Stimulated activated CD4-positive, alpha-beta T cell treated with anti-CD3 and anti-CD28 coated beads, Interleukin-4, amount 100 ng/mL, for 24 hours (primary cell): ENCODE measurements around the gene NCAPD3.
A peak's percentile ranks its signal among the peaks of the same experiment; 100 is the strongest.

ENCODE experiments used
- DNase-seq: peaks from one replicate; pipeline ENCODE4 v3.0.0-alpha.2; 2020

Gene NCAPD3

DNA sequence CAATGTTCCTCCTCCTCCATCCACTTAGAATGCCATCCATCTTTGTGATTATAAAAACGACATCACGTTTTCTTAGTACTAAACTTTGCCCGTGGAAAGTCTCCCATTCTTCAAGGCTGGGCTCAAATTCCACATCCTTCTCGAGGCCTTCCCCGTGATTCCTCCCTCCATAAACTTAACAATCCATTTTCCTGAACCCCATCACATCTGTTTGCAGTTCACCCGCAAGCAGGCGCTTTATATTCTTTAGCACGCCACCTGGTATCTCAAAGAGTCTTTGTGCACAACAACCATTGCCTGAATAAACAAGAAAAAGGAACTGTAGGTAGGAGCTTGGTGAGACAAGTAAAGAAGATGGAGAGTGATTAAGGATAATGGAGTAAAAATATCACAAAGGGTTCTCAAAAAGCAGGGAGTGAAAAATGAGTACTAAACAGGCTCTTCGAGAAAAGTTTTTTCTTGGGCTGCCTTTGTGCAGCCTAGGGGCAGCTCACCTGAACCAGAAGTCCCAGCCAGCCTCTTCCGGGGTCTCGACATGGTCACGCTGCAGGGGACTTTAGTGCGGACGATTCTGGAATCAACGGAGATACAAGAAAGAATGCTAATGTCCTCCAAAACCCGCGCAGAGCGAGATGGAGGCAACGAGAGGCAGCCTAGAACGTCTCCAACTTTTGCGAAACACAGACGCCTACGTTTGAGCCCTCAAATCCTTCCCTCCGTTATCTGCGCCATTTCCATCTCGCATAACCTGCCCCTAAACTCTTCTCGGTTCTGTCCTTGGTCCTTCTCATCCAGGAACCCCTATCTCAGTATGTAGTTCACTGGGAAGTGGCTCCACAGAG, 28.8 kb upstream of the NCAPD3 start:
- peak; percentile 40 for DNase-seq

DNA sequence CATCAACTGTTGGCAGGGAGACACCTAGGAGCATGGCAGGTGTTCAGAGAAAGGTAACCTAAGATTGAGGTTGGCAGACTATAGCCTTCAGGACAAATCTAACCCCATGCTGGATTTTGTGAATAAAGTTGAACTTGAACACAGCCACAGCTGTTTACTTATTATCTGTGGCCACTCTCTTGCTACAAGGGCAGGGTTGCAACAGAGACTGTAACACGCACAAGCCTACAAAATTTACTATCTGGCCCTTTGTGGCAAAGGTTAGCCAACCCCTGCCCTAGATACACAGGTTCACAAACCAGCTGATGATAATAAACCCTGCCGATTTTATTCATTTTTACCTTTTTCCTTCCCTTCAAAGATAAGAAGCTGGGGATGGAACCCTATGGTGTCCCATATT, 26.9 kb upstream of the NCAPD3 start:
- no peak for DNase-seq

DNA sequence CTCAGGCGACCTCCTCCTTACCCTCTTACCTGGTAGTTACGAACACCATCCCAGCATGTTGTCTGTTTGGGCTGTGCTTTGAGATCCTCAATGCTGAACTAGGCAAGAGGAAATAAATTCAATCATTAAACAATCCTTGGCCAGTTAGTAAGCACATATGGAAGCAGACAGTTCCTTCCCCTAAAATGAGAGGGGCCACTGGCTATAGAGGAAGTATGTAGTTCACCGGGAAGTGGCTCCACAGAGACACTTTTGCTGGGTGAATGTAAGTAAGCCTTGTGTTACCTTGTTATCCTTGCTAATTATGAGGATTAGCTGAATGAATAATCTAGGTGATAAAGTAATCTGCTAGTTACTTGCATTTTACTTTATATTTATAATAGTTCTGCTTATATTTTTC, 26.5 kb upstream of the NCAPD3 start:
- DNase-seq, result no peak

DNA sequence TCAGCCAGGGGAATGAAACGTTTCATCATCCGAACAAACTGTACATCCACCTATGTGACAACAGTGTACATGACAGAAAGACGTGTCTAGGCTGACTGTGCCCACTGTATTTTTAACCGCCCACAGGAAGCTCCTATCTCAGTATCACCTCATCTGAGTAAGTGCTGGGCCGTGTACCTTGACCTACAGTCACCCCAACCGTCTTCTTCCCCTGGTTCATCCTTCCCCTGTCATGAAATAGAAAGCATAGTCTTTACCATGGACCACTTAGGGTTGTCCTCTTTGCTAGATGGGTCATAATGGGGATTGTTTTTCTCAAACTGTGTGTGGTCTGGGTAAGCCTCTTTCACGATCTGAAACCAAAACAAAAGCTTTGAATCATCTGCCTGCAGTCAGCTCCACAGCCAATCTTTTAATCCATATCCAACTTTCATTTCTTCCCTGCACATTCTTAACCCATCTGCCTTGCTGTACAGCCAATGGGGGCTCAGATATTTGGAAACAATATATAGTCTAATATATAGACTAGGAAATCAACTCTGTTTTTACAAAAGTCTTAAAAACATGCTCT, 25.2 kb upstream of the NCAPD3 start:
- DNase-seq, result no peak

DNA sequence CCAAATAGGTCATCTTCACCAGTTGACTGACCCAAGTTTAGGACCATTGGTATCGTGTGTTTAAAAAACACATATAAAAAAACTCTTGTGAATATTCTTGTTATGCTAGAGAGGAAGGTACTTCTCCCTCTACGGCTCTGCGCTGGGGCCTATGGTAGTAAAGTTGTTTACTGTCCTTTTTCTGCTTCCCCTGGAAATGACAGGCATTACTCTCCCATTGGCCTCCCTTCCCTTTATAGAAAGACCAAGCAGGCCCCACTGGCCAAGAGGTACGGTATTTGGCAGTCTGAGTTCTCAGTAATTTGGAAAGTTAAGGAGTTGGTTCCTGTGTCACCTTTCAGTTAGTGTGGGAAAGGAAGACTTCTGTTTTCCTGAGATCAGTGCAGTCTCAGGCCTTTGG, 22.9 kb upstream of the NCAPD3 start:
- no peak for DNase-seq

DNA sequence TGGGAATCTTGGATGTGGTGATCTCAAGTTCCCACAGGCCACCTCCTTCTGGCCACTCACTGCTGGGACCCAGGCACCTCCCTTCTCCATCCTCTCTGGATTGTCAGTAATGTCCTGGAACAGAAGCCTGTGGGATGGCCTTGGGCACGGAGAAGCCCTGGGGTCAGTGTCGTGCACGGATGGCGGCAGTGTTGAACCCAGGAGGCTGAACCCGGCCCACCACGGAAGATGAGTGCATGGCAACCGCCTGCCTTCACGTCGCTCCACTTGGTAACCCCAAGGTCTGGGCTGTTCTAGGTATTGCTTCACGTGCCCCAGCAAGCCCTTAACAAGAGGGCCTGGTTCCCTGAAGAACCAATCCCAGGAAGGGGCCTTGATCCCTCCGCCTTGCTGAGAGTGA, 22.3 kb upstream of the NCAPD3 start:
- no peak for DNase-seq

DNA sequence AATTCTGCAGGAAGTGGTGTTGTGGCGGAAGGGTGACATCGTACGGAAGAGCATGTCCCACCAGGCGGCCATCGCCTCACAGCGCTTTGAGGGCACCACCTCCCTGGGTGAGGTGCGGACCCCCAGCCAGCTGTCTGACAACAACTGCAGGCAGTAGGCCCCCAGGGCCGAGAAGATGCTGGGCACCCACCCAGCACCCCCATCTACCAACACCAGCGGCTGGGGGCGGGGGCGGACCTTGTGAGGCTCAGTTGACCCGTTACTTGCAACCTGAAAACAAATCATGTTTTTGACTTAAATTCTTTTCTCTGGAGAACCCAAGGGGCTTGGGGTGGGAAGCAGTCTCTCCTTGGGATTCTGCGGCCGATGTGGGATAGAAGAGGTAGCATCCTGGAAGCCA, 21.7 kb upstream of the NCAPD3 start:
- no peak for DNase-seq

DNA sequence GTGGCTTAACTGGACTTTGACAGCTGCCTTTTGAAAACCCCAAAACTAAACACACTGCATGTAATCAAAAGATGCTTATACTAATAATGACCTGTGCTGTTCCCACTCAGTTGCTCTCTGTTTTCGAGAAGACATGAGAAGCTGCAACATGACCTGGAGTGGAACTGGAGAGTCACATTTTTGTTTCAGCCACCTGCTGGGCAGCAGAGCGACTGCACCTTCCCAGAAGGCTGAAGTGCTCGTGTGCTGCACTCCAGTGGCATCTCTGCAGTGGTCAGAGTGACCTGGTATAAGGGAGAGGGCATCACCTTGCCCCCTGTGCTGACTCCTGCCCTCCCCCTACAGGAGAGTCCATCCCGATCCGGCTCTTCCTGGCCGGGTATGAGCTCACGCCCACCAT, 20.8 kb upstream of the NCAPD3 start:
- DNase-seq, result no peak

DNA sequence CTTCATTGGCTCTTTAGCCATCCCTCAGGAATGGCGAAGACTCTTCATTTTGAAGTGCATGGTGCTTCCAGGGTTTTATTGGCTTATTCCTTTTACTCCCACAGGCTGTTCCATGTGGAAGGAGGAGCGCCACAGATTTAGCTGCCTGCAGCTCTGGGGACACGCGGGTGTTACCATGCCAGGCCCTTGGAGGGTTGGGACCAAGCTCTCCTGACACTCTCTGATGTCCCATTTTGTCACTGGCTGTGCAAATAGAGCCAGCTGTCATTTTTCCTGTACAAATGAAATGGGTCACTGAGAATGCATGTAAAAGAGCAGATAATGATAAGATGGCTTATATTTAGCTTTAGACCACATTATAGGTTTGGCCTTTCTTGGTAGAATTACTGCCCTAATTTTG, 20.1 kb upstream of the NCAPD3 start:
- DNase-seq, result no peak

DNA sequence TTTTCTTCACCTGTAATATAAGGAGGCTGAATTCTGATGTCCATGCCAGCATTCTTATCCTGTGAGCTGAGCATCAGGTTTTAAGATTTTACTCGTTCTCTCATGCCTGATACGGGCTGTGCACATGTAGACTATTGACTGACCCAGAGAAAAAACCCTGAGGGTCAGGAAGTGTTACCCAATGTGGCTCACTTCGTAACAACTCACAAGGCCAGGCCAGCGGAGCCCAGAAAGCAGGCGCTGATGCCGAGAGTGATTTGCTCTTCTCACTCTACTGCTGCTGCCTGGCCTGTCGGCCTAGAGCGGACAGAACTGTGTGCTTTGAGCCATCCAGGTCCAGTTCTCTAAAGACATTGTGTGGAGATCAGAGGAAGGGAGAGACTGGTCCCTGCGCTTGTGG, 18.6 kb upstream of the NCAPD3 start:
- DNase-seq, result no peak

DNA sequence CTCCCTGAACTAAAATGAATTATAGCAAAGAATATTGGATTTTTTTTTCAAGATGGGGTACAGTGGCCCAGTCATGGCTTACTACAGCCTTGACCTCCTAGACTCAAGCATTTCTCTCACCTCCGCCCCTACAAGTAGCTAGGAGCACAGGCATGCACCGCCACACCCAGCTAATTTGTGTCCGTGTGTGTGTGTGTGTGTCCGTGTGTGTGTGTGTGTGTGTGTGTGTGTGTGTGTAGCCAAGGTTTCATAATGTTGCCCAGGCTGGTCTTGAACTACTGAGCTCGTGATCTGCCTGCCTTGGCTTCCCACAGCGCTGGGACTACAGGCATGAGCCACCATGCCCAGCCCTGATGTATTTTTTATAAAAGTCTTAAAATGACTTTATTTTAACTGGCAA, 16.8 kb upstream of the NCAPD3 start:
- DNase-seq, result no peak

DNA sequence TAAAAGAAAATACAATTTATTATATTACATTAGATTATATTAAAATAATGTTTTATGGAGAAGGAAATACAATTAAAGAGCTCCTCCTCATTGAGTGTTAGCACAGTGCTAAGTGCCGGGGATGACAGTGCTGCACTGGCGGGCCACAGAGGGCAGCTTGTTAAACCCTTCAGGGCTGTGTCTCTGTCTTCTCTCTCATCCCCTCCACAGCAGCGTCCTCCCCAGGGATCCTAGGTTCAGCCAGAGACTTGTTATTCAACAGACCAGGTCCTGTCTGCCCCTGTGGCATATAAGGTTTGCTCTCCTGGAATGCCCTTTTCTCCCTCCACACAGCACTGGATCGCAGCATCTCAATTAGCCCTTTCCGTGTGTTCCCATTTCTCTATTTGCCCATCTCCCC, 15.2 kb upstream of the NCAPD3 start:
- DNase-seq, result no peak

DNA sequence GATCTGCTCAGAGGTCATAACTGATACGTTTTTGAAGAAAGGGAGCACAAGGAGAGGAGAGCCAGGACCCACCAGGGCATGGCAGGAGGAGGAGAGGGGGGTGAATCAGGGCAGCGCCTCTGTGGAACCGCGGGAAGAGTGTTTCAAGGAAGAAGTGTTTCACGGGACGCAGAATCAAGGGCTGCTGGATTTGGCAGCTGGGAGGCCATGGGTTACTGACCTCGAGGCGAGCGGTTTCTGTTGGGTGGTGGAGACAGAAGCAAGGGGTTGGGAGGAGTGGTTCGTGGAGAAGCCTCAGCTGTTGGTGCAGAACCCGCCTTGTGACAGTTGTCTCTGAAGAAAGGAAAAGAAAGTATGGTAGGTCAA, 13.8 kb upstream of the NCAPD3 start:
- DNase-seq, result no peak

DNA sequence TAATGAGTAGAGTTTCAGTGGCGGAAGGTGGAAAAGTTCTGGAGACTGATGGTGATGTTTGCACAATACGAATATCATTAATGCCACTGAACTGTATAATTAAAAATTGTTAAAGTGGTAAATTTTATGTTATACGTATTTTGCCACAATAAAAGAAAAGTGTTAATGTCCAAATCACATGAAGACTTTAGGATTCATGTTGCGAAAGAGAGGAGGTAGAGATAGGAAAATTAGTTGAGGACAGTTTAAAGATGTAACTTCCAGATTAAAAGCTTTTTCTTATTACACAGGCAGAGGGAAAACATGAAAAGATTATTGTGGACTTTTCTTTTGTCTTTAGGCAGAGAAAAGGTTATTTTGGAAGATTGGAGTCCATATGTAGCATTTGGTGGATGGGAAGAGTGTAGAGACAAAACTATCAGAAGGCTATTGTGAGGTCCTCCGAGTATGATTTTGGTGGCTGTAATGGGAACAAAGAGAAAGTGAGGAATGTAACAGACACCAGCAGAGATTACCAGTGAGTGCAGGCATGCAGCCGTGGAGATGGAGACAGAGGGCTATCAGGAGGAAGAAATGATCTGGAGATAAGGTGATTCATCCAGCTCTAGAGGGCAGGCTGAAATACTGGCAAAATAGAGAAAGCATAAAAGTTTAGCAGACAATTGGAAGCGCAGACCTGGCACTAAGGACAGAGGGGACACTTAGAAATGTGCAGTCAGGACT, 13.2 kb upstream of the NCAPD3 start:
- DNase-seq, result no peak

DNA sequence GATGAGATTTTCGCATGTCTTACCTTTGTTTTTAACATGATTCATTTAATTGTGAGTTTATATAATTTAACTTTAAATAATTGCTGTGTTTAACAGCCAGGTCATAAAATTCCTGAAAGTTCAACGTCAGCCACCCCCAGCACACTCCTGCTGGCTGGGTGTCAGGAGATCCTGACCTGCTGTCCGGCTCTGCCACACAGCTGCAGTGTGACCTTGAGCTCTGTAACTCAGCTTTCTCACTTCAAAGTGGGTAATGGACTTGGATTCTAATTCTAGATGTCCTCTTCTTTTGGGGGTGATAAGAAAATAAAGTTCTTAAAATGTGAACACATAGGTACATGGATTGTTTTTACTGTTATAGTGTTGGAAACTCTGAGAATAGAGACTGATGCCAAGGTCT, 11.6 kb upstream of the NCAPD3 start:
- DNase-seq, result no peak

DNA sequence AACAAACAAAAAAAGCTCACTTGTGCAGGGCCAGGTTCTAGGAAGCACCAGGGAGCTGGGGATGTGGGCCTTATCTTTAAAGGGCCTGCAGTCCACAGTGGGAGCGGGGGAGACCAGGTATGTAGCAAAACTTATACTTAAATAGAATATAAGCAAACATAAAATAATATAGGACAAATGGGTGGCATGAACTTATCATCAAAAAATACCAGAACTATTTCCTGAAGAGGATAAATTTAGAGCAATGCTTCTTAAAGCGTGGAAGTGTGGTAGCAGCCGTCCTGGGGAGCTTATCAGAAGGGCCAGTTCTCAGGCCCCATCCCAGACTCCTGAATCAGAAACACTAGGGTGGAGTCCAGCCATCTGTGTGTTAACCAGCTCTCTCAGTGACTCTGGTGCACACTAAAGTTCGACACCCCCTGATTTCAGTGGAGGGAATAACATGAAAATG, 10.0 kb upstream of the NCAPD3 start:
- DNase-seq, result no peak

DNA sequence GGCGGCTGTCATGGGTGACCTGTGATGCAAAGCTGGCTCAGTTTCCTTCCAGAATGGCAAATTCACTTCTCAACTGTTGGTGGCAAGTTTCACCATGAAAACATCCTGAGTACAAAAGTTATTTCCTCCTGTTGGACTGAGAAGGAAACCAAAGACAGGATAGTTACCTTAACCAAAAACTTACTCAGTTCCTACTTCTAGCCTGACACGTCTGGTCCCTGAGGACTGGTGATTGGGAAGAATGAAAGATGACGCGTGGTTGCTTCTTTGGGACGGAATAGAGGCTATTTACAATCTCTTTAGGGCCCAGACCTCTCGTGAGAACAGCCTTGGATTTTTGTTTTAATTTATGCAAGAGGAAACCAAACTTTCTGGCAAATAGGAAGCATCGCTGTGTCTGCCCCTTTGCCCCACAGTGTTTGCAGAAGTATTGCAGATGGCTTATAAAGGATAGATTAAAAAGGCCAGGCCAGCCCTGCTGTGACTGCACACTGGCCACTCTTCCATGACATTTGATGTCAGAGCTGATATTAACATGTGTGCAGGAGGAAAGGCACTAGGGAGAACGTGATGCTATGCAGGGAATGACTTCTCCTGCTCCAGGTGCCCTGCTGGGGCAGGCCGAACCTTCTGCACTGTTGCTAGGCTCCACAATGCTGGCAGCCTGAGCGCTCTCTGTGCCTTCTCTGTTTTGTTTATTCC, 8.3 kb upstream of the NCAPD3 start:
- no peak for DNase-seq

DNA sequence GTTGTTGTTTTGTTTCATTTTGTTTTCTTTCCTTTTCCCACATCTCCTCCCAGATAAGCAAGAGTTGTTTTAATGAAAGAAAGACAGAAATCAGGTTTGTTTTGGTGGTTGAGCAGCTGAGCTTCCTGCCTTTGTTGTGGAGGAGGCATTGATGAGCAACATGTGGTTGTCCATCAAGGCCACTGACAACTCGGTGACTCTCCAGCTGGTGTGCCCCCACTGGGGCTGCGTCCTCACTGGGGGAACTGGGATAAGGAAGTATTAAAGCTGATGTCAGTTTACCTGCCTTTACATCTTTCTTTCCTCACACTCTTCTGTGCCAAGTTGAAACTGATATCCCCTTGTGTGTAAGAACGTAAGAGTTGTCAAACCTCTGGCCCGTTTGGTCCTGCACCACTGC, 6.6 kb upstream of the NCAPD3 start:
- no peak for DNase-seq

DNA sequence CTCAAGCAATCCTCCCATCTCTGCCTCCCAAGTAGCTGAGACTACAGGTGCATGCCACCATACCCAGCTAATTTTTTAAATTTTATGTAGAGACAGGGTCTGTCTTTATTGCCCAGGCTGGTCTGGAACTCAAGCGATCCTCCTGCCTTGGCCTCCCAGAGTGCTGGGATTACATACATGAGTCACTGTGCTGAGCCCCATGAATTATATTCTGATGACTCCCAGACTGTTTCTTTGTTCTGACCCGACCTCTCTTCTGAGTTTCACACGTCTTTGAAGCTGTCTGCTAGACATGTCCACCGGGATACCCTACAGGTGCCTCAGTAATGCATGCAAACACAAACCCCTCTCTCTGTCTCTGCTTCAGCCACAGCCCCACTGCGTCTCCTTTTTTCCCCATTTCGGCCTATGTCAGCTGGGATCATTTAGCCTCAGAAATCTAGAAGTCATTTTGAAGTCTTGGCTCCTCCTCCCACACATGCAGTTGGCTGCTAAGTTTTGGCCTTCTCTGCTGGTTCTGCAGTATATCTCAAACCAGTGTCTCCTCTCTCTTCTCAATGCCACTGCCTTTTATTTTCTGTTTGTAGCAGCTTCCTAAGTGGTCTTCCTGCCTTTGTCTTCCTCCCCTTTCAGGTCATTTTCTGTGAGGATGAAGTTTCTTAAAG, 5.5 kb upstream of the NCAPD3 start:
- no peak for DNase-seq

DNA sequence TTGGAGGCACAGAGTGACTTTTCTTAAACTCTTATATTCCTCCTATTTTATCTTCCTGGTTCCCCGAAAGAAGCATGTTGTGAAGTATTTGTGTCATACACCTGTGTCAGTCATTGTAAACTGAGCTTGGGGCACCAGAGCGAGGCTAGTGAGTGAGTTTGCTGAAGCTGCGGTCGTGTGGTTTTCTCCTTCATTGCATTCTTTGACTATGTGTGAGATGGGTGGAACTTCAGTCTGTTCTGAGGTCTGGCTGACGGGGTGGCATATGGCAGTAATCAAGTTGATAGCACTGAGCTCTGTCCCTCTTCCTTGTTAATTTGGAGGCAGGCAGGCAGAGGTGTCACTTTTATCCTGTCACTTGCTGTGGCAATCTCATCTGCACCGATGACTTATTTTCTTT, 4.9 kb upstream of the NCAPD3 start:
- DNase-seq, result peak; percentile 19

DNA sequence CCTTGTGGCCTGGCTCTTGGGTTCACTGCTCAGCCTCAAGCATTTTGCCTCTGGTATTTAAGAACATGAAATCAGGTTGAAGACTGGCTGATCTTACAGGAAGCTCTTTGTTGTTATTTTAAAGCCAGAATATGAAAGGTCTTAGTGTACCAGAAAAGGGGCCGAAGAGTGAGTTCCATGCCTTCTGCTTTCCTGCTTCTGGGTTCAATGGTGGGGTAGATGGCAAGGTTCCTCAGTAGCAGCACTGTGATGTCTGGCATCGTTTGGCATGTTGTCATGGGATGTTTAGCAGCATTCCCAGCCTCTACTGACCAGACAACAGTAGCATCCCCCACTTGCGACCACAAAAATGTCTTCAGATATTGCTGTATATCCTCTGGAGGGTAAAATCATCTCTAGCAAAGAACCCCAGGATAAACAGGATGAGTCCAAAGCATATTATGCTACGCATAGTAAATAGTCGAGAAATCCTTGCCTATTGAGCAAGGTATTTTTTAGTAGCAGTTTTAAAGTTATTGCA, 3.1 kb upstream of the NCAPD3 start:
- no peak for DNase-seq

DNA sequence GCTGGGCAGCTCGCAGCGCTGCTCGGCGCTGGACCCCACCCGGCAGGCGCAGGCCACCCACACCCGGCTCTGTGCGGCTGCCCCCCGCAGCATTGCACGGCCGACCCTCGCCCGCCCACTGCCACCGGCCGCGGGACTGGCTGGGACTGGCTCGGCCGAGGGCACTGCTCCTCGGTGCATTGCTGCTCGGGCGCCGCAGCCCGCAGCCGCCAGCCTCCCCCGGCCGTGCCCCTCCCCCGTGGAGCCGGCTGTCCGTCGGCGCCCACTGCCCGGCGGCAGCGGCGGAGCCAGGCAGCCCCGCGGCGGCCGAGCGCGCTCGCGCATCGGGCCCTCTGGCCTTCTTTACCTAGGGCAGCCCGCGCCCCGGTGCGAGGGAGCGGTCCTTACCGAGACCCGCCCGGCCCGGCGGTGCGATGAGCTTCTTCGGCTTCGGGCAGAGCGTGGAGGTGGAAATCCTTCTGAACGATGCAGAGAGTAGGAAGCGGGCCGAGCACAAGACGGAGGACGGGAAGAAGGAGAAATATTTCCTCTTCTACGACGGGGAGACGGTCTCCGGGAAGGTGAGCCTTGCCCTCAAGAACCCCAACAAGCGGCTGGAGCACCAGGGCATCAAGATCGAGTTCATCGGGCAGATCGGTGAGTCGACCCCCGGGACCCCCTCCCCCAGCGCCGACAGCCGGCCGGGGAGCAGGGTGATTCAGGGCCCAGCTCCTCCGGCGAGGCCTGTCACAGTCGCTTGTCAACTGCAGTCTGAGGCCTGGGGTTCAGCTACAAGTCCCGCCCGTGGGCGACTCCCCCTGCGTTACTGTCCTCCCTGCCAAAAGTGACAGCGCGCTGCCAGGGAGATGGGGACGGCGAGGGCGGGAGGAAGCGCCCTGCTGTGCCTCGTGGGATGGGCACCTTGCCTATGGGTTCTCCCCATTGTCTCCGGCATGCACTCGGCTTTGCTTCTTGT, 1.2 kb upstream of the NCAPD3 start:
- peak; percentile 70 for DNase-seq
